Upper lobe of left lung (tissue), 6 donors: ENCODE data around the gene PHYHIPL. TPM values are rescaled to one million over a fixed set of nuclear protein-coding genes. Genes with fewer than 3 reads are reported as not detected.

Experiments used
- ATAC-seq, 2 donors: fragments of 200-7000 bp; cut with Tn5 transposase; one replicate each; pipeline ENCODE4 v1.9.1; 2022; ENCODE audit warnings: mild to moderate bottlenecking in 2 of 2, moderate library complexity in 2 of 2; ENCODE audit not compliant: low FRiP score in 2 of 2
- DNase-seq, 2 donors: peaks; one replicate each; pipeline ENCODE4 v3.0.0-alpha.2; 2019 to 2020
- H3K27ac ChIP-seq, 4 donors: fragments of 200-600 bp; sonication (generic); one replicate each; pipeline ENCODE4 v1.5.1; 2016 to 2019
- H3K27me3 ChIP-seq, 4 donors: fragments of 200-600 bp; sonication (generic); one replicate each; pipeline ENCODE4 v1.5.1; 2017 to 2019
- H3K36me3 ChIP-seq, 4 donors: fragments of 200-600 bp; sonication (generic); one replicate each; pipeline ENCODE4 v1.5.1; 2016 to 2019
- H3K4me1 ChIP-seq, 4 donors: fragments of 200-600 bp; sonication (generic); one replicate each; pipeline ENCODE4 v1.5.1; 2018 to 2019
- H3K4me3 ChIP-seq, 4 donors: fragments of 200-600 bp; sonication (generic); one replicate each; pipeline ENCODE4 v1.5.1; 2017 to 2019; ENCODE audit warnings: mild to moderate bottlenecking in 2 of 4, moderate library complexity in 1 of 4
- H3K9me3 ChIP-seq, 4 donors: fragments of 200-600 bp; sonication (generic); one replicate each; pipeline ENCODE4 v1.5.1; 2018 to 2019
- EP300 ChIP-seq, 4 donors: sonication (generic); formaldehyde crosslinking; IDR thresholded peaks; one replicate each; pipeline ENCODE4 v1.5.1; 2017; ENCODE audit warnings: antibody characterized with exemption in 4 of 4, control low read depth in 2 of 4
- POLR2A ChIP-seq, 4 donors: fragments of 450-650 bp; IDR thresholded peaks; one replicate each; pipeline ENCODE4 v1.5.1; 2016 to 2017; ENCODE audit warnings: antibody characterized with exemption in 4 of 4, mild to moderate bottlenecking in 2 of 4
- POLR2AphosphoS5 ChIP-seq, 2 donors: sonication (generic); formaldehyde crosslinking; IDR thresholded peaks; one replicate each; pipeline ENCODE4 v1.5.1; 2017; ENCODE audit warnings: antibody characterized with exemption in 2 of 2
- WGBS, 2 donors: methylation state at CpG; one replicate each; pipeline ENCODE4 v1.1.5; 2017 to 2018; 5-methylcytosine and 5-hydroxymethylcytosine counted together
- total RNA-seq, 6 donors: library from RNA; depleted of rRNA in 4 of 6; stranded (reverse); fragments of >200 nt in 4 of 6; gene quantifications; one replicate each; pipeline versions ENCODE4 v1.1.0 to v1.2.1, GENCODE V29; 2016 to 2021
- TF ChIP-seq, protein P1 (sequence below), 6 experiments: fragments of 450-650 bp in 4 of 6; fragments of 200-600 bp in 2 of 6; sonication (generic) in 2 of 6; IDR thresholded peaks; one replicate each; pipeline ENCODE4 v1.5.1; 2016 to 2019; ENCODE audit warnings: antibody characterized with exemption in 6 of 6
- donor health status: DM: no; HTN: no; CAD: no; lungs with moderate emphysema.
- donor health status: DM: no; HTN: yes; CAD: no; lungs with severe emphysema.

Gene PHYHIPL
- total RNA-seq, 6 donors from 2014 or later = 0.06 to 0.30 TPM; not detected in 4

GRCh38 chr10:59272061-59272460 is 95.6 kb downstream of the PHYHIPL start:
- no peaks in the 10 kb centered on the region for H3K27me3 ChIP-seq
- TF ChIP-seq EP300 (IDR thresholded peaks at IDR 0.05) = no peak
- TF ChIP-seq POLR2AphosphoS5 (IDR thresholded peaks at IDR 0.05) = no peak
- no peak for TF ChIP-seq POLR2A (IDR thresholded peaks at IDR 0.05)
- TF ChIP-seq, protein P1, sequence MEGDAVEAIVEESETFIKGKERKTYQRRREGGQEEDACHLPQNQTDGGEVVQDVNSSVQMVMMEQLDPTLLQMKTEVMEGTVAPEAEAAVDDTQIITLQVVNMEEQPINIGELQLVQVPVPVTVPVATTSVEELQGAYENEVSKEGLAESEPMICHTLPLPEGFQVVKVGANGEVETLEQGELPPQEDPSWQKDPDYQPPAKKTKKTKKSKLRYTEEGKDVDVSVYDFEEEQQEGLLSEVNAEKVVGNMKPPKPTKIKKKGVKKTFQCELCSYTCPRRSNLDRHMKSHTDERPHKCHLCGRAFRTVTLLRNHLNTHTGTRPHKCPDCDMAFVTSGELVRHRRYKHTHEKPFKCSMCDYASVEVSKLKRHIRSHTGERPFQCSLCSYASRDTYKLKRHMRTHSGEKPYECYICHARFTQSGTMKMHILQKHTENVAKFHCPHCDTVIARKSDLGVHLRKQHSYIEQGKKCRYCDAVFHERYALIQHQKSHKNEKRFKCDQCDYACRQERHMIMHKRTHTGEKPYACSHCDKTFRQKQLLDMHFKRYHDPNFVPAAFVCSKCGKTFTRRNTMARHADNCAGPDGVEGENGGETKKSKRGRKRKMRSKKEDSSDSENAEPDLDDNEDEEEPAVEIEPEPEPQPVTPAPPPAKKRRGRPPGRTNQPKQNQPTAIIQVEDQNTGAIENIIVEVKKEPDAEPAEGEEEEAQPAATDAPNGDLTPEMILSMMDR (IDR thresholded peaks at IDR 0.05) = no peak

DNA sequence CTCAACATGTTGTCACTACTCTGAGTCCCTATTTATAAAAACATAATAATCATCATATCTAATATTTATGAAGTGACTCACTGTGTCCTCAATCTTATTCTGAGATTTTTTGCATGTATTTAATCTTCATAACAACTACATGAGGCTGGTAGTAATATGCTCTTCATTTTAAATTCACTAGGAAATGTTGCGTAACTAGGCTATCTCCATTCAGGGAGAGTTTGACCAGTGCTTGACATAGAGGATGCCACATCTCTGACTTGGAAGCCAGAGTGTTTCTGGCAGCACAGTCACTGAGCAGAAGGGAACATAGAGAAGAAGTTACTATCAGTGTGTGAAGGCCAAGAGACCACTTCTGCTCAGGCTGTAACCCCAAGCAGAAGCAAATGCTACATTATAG is 97.0 kb downstream of the PHYHIPL start:
- Histone ChIP-seq H3K36me3 (no peaks in the 10 kb centered on the region), H3K4me1 (no peaks in the 10 kb centered on the region), H3K4me3 (no peak overlapping the region), H3K9me3 (no peaks in the 10 kb centered on the region), H3K27ac (no peak overlapping the region), H3K27me3 (no peaks in the 10 kb centered on the region)
- TF ChIP-seq, protein P1 (IDR thresholded peaks at IDR 0.05) = no peak
- TF ChIP-seq POLR2A (IDR thresholded peaks at IDR 0.05) (no peak), EP300 (IDR thresholded peaks at IDR 0.05) (no peak), POLR2AphosphoS5 (IDR thresholded peaks at IDR 0.05) (no peak)
- ATAC-seq (no peak), DNase-seq (no peak)
- 81 to 84% methylated on average over 1 of the region's 1 CpG for WGBS, 2 donors

More at GRCh38 chr10:59272061-59272460, 95.6 kb downstream of the PHYHIPL start:
- Histone ChIP-seq H3K36me3 (no peaks in the 10 kb centered on the region), H3K27ac (no peak overlapping the region), H3K9me3 (no peaks in the 10 kb centered on the region), H3K4me3 (no peak overlapping the region), H3K4me1 (no peaks in the 10 kb centered on the region)
- DNase-seq (no peak), ATAC-seq (no peak)

GRCh38 chr10:59276133-59276532 is 99.7 kb downstream of the PHYHIPL start:
- no peak overlapping the region for H3K4me3 ChIP-seq
- no peak for DNase-seq
- no peak for TF ChIP-seq POLR2A (IDR thresholded peaks at IDR 0.05)
- TF ChIP-seq, protein P1 (IDR thresholded peaks at IDR 0.05) = no peak
- TF ChIP-seq EP300 (IDR thresholded peaks at IDR 0.05) = no peak
- no peak for TF ChIP-seq POLR2AphosphoS5 (IDR thresholded peaks at IDR 0.05)
- H3K27me3 ChIP-seq = no peaks in the 10 kb centered on the region
- ATAC-seq = no peak
- no peaks in the 10 kb centered on the region for H3K36me3 ChIP-seq
- no peak overlapping the region for H3K27ac ChIP-seq
- no peaks in the 10 kb centered on the region for H3K9me3 ChIP-seq
- no peaks in the 10 kb centered on the region for H3K4me1 ChIP-seq

DNA sequence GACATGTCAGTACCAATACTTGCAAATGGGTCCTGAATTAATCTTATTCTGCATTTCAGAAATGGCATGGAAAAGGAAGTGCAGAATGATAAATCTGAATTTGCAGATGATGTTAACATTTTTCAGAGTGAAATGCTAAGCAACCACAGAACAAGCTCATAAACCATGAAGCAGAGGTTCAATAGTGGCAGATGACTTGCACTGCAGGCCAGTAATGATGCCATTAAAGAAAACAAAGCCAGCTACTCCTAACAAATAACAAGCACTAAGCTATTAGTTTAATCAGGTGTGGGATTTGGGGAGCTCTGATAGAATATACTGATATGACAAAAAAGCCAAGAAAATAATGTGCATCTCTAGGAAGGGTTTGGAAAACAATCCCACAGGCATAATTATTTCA is 100.5 kb downstream of the PHYHIPL start:
- ATAC-seq = no peak
- no peak overlapping the region for H3K4me3 ChIP-seq
- H3K27ac ChIP-seq = no peak overlapping the region
- H3K9me3 ChIP-seq = no peaks in the 10 kb centered on the region
- no peaks in the 10 kb centered on the region for H3K27me3 ChIP-seq
- H3K36me3 ChIP-seq = no peaks in the 10 kb centered on the region
- TF ChIP-seq POLR2A (IDR thresholded peaks at IDR 0.05) (no peak), POLR2AphosphoS5 (IDR thresholded peaks at IDR 0.05) (no peak), EP300 (IDR thresholded peaks at IDR 0.05) (no peak)
- TF ChIP-seq, protein P1 (IDR thresholded peaks at IDR 0.05) = no peak
- H3K4me1 ChIP-seq = no peaks in the 10 kb centered on the region
- DNase-seq = no peak

DNA sequence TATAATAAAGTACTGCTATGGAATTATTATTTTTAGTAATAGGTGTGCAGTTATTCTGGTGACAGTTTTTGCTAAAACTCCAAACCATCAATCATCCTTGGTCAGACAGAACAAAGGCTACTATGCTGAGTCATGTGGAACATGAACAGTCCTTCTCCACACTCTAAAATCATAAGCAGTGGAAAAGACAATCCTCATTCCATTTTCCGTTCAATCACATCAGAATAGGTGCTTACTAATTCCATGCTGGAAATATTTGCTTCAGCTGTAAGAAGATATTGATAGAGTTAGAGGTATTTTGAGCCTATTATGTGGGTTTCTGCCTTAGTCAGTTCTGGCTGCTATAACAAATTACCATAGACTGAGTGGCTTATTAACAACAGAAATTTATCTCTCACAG is 103.0 kb downstream of the PHYHIPL start:
- TF ChIP-seq EP300 (IDR thresholded peaks at IDR 0.05) (no peak), POLR2A (IDR thresholded peaks at IDR 0.05) (no peak)
- TF ChIP-seq, protein P1 (IDR thresholded peaks at IDR 0.05) = no peak

More for the DNA sequence above, 103.0 kb downstream of the PHYHIPL start:
- DNase-seq (no peak), ATAC-seq (no peak)
- Histone ChIP-seq H3K4me3 (no peak overlapping the region), H3K9me3 (no peaks in the 10 kb centered on the region), H3K27ac (no peak overlapping the region), H3K4me1 (no peaks in the 10 kb centered on the region), H3K36me3 (no peaks in the 10 kb centered on the region), H3K27me3 (no peaks in the 10 kb centered on the region)
- WGBS, 2 donors = 86 to 89% methylated on average over 1 of the region's 1 CpG
